Fibroblast of pulmonary artery (primary cell): ENCODE measurements around the gene TFAP2E.
A peak's percentile ranks its signal among the peaks of the same experiment; 100 is the strongest.

ENCODE experiments used
- DNase-seq: peaks from one replicate; pipeline ENCODE4 v3.0.0-alpha.2; 2010; ENCODE audit warnings: low read depth
- H3K4me3 ChIP-seq: replicated peaks from 2 replicates; pipeline ENCODE4 v1.5.1; 2011; ENCODE audit warnings: low read depth, mild to moderate bottlenecking, control low read depth, low read length, moderate library complexity
- CTCF ChIP-seq: IDR thresholded peaks from 2 replicates; pipeline ENCODE4 v1.5.1; 2011; ENCODE audit warnings: mild to moderate bottlenecking, control low read depth, low read length, inconsistent platforms; ENCODE audit errors: missing control alignments

The TFAP2E gene

GRCh38 chr1:35599411-35599810, 26.3 kb downstream of the TFAP2E start:
- H3K4me3 ChIP-seq = no peak overlapping the region
- TF ChIP-seq CTCF = no peak
- no peak for DNase-seq

- no peak for DNase-seq
- H3K4me3 ChIP-seq = no peak overlapping the region
- TF ChIP-seq CTCF = no peak
Measured at GRCh38 chr1:35600593-35600992, 27.5 kb downstream of the TFAP2E start.

GRCh38 chr1:35603468-35603867, 30.4 kb downstream of the TFAP2E start:
- TF ChIP-seq CTCF = no peak
- peak; percentile 16 for DNase-seq

GRCh38 chr1:35603941-35604340, 30.8 kb downstream of the TFAP2E start:
- H3K4me3 ChIP-seq = no peak overlapping the region
- TF ChIP-seq CTCF = no peak
- peak; percentile 34 for DNase-seq

More at GRCh38 chr1:35603468-35603867, 30.4 kb downstream of the TFAP2E start:
- H3K4me3 ChIP-seq = no peak overlapping the region

GRCh38 chr1:35605071-35605866, 32.2 kb downstream of the TFAP2E start:
- no peak for TF ChIP-seq CTCF
- DNase-seq = peak; percentile 54
- no peak overlapping the region for H3K4me3 ChIP-seq

- DNase-seq = peak; percentile 20
- no peak for TF ChIP-seq CTCF
- no peak overlapping the region for H3K4me3 ChIP-seq
Measured at GRCh38 chr1:35605867-35606182, 32.7 kb downstream of the TFAP2E start.

GRCh38 chr1:35611655-35612054, 38.5 kb downstream of the TFAP2E start:
- no peak for DNase-seq
- no peak for TF ChIP-seq CTCF
- no peak overlapping the region for H3K4me3 ChIP-seq
